Measurements from ENCODE around the gene SIX5. TPM values are rescaled to one million over a fixed set of nuclear protein-coding genes. Genes with fewer than 3 reads are reported as not detected.

Gene SIX5
- total RNA-seq, 1 experiment from 2014 or later: 9.3 TPM

GRCh38 chr19:45780448-45781213, 11.6 kb upstream of the SIX5 start:
- ATAC-seq (no peak), DNase-seq (no peak)
- BruUV-seq (replicated peaks): no TSS peak
- ChIA-PET POLR2A (ENCODE audit: unreplicated experiment) (no interaction called here), CTCF (interaction anchor here (1.3 kb wide), 1 partner anchor 12 kb away, joined by 4 read pairs; the partner anchor contains the start of gene SIX5)
- Histone ChIP-seq H3K9me2 (replicated peaks; ENCODE audit: low read length) (no peaks in the 10 kb centered on the region), H3F3A (ENCODE audit: low read length, unreplicated experiment) (no peaks in the 10 kb centered on the region), H3K4me3 (ENCODE audit: low read length) (no peak overlapping the region), H3K4me1 (ENCODE audit: insufficient read depth, low read length) (peaks cover 49% of the 10 kb centered on the region), H2AFZ (ENCODE audit: low read length) (no peak overlapping the region), H3K9ac (ENCODE audit: low read length) (no peak overlapping the region), H3K4me2 (ENCODE audit: low read length) (peak overlapping the region; percentile 72), H3K36me3 (ENCODE audit: low read depth, low read length) (no peaks in the 10 kb centered on the region), H3K27me3 (ENCODE audit: low read length) (no peaks in the 10 kb centered on the region), H3K9me3 (ENCODE audit: low read length) (no peaks in the 10 kb centered on the region), H4K20me1 (ENCODE audit: low read length) (no peaks in the 10 kb centered on the region), H3K27ac (ENCODE audit: low read length) (peak overlapping the region; percentile 40; the same call in 1 of the 2 replicates), H3K79me2 (ENCODE audit: low read length) (no peaks in the 10 kb centered on the region)
- intact Hi-C loops (cut with micrococcal nuclease): no loop called here
- TF ChIP-seq EZH2 (IDR thresholded peaks at IDR 0.05; ENCODE audit: low read length, unreplicated experiment) (no peak), EZH2phosphoT487 (IDR thresholded peaks at IDR 0.05; ENCODE audit: borderline replicate concordance, low read length) (no peak)
- TF ChIP-seq, protein P1, sequence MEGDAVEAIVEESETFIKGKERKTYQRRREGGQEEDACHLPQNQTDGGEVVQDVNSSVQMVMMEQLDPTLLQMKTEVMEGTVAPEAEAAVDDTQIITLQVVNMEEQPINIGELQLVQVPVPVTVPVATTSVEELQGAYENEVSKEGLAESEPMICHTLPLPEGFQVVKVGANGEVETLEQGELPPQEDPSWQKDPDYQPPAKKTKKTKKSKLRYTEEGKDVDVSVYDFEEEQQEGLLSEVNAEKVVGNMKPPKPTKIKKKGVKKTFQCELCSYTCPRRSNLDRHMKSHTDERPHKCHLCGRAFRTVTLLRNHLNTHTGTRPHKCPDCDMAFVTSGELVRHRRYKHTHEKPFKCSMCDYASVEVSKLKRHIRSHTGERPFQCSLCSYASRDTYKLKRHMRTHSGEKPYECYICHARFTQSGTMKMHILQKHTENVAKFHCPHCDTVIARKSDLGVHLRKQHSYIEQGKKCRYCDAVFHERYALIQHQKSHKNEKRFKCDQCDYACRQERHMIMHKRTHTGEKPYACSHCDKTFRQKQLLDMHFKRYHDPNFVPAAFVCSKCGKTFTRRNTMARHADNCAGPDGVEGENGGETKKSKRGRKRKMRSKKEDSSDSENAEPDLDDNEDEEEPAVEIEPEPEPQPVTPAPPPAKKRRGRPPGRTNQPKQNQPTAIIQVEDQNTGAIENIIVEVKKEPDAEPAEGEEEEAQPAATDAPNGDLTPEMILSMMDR (conservative IDR thresholded peaks at IDR 0.05; ENCODE audit: low read depth, low read length): no peak

GRCh38 chr19:45780146-45780447, 11.0 kb upstream of the SIX5 start:
- Histone ChIP-seq H3K9me3 (ENCODE audit: low read length) (no peaks in the 10 kb centered on the region), H3K36me3 (ENCODE audit: low read depth, low read length) (no peaks in the 10 kb centered on the region), H3K9ac (ENCODE audit: low read length) (no peak overlapping the region), H3K9me2 (replicated peaks; ENCODE audit: low read length) (no peaks in the 10 kb centered on the region), H3K27ac (ENCODE audit: low read length) (no peak overlapping the region), H4K20me1 (ENCODE audit: low read length) (no peaks in the 10 kb centered on the region), H2AFZ (ENCODE audit: low read length) (no peak overlapping the region), H3K4me1 (ENCODE audit: insufficient read depth, low read length) (peaks cover 49% of the 10 kb centered on the region), H3K27me3 (ENCODE audit: low read length) (no peaks in the 10 kb centered on the region), H3K79me2 (ENCODE audit: low read length) (no peaks in the 10 kb centered on the region), H3K4me3 (ENCODE audit: low read length) (no peak overlapping the region), H3F3A (ENCODE audit: low read length, unreplicated experiment) (no peaks in the 10 kb centered on the region), H3K4me2 (ENCODE audit: low read length) (peak overlapping the region; percentile 70)
- intact Hi-C loops (cut with micrococcal nuclease): no loop called here
- no TSS peak for BruUV-seq (replicated peaks)
- ATAC-seq (no peak), DNase-seq (no peak)
- TF ChIP-seq, protein P1 (conservative IDR thresholded peaks at IDR 0.05; ENCODE audit: low read depth, low read length): no peak
- TF ChIP-seq EZH2phosphoT487 (IDR thresholded peaks at IDR 0.05; ENCODE audit: borderline replicate concordance, low read length) (no peak), EZH2 (IDR thresholded peaks at IDR 0.05; ENCODE audit: low read length, unreplicated experiment) (no peak)
- ChIA-PET POLR2A (ENCODE audit: unreplicated experiment) (no interaction called here), CTCF (no interaction called here)
